Activated CD8-positive, alpha-beta memory T cell treated with anti-CD3 and anti-CD28 coated beads for 36 hours (primary cell): ENCODE data around the gene NRXN3. TPM values are rescaled to one million over a fixed set of nuclear protein-coding genes. Genes with fewer than 3 reads are reported as not detected.
"Not testable (repeated sequence)": the region's sequence is repeated elsewhere in the genome, so short reads cannot be mapped to it uniquely, and the experiment has no call there.

Experiments
- CTCF ChIA-PET: fragments of 350-600 bp; sonication (Branson Sonifier 250); formaldehyde crosslinking; loops from one replicate; lab custom pipeline; 2021; ENCODE audit warnings: antibody characterized with exemption; lab: Charles Lee
- POLR2A ChIA-PET: fragments of 350-600 bp; sonication (Branson Sonifier 250); formaldehyde crosslinking; loops from one replicate; lab custom pipeline; 2021; ENCODE audit warnings: antibody characterized with exemption; lab: Charles Lee
- total RNA-seq, 2 experiments: library from RNA; stranded (reverse); gene quantifications; one replicate each; pipeline ENCODE4 v1.2.3, GENCODE V29; 2021

The NRXN3 gene
- total RNA-seq, 2 experiments from 2014 or later: not detected

DNA sequence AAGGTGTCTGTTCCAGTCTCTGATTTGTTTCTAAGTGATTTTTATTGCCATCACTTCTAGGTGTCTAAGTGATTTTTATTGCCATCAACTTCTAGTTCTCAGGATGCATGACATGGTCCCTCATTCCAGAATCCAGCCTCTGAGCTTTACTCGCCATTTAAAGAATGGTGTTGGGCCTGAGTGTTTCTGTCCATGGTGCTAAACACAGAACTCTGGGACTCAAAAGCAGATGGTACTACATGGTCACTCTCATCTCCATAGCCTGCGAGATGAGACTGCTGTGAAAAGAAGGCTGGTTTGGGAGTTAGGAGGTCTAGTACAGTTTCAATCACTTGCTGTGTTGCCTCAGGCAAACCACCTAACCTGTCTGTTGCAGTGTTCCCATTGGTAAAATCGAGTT lies 276.6 kb downstream of the NRXN3 start:
- POLR2A ChIA-PET: no interaction called here
- CTCF ChIA-PET: no interaction called here

DNA sequence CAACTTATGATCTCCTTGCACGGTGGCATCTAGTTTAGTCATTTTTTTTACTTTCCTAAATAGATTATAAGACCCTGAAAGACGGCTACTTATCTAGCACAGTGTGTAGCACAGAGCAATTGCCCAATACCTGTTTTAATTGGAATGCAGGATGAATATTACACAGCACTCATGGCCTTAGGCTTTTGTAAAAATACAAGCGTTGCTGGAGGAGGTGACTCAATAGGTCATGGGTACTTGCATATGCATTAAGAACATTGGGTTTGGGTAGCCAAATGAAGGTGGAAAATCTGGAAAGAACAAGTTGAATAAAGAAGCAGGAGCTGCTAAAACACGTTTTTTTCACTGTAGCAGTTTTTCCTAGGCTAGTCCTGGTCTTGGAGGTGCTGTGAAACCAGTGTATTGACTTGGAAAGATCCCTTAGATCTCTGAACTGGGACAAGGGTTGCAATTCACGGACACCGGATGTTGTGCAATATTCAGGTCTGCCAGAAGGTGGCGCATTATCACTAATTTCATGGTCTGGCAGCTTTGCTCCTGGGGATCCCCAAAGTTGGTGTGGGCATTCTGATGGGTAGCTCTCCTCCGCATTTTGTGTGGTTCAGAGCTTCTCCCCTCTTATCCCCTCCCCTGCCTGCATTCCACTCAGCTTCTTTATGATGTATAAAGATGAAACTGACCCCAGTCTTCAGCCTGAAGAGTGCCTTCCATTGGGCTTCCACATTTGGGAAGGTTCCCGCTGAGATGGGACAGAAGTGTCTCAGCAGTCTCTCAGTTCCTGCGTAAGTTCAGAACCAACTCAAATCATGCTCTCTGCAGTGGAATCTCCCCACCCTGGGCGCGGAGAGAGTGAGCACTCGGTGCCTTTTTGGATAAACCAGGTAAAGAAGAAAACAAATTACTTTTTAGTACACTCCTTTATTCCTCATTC lies 278.3 kb downstream of the NRXN3 start:
- CTCF ChIA-PET: no interaction called here
- POLR2A ChIA-PET: no interaction called here

DNA sequence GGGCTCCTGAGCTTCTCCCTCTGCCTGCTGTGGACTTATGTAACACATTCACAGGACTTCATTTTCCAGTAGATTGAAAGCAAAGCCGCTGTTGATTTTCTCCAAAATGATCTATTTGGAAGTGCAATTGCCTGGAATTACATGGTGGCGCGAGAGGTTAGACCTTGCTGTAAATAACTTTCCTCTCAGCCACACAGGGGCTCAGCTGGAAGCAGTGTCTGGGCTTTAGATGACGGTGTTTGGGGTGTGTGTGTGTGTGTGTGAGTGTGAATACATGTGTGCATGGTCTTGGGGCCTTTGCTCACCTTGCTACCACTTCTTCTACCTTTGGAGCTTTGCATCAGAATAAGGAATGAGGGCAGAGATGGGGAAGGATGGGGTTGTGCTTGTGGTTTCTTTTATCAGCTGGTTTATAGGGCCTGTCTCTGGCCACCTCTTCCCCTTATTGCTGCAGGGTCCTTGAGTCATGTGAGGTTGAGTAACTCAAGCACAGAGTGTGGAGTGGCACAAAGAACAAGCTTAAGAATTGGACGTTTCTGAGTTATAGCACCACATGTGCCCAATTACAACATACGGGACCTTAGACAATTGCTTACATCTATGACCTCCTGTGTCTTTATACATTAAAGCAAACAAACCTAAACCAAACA lies 280.6 kb downstream of the NRXN3 start:
- CTCF ChIA-PET: no interaction called here
- POLR2A ChIA-PET: no interaction called here

DNA sequence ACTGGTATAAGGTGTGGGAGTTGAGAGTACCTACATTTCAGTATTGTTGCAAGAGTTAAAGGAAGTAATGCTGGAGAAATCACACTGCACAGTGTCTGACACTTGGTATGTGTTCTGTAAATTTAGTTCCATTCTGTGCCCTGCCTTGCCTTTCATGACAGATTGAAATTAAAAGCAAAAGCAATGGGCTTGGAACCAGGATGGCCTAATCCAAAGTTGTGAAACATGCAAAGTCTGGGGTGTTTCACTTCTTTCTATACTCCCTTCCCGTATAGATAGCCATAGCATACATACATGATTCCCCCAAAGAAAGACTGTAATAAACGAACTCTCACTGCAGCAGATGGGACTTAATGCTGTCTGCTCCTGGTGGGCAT lies 281.1 kb downstream of the NRXN3 start:
- CTCF ChIA-PET: no interaction called here
- POLR2A ChIA-PET: no interaction called here

DNA sequence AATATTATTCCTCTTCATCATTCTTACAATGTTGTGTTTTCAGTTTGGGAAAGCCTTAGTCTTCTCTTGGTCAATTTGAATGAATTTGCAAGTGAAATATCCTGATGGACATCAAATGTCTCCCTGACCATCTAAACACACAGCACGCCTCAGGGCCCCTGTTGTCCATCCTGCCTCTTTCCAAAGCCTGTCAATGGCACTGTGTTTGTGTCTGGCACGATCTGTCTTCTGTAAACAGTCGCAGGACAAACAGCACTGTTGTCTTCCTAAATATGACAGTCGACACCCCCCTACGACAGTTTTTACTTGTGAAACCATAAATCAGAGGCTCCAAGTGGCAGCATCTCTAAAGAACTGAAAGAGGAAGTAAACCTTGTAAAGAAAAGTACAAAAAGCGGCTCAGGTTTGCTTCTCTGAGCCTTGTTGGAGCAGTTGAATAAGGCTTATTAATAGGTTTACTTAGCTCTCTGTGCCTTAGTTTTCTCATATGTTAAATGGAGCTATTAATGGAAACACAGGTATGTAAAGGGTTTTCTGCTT lies 285.8 kb downstream of the NRXN3 start:
- ChIA-PET CTCF (no interaction called here), POLR2A (no interaction called here)

DNA sequence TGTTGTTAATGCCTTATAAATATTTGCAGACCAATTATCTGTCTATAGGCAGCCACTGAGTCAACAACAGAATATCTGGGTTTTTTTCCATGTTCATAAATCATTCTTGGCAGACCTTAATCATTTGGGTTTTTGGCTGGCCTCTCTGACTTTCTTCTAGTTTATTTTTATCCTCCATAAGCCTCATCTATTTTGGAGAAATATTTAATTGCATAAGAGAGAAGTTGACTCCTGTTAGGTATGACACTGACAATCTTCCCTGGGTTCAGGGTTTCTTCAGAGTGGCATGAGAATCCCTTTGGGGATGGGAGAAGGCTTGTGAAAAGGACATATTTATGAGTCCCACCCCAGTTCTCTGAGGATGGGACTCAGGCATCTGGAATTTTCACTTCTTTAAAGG lies 299.8 kb downstream of the NRXN3 start:
- ChIA-PET POLR2A (no interaction called here), CTCF (no interaction called here)

DNA sequence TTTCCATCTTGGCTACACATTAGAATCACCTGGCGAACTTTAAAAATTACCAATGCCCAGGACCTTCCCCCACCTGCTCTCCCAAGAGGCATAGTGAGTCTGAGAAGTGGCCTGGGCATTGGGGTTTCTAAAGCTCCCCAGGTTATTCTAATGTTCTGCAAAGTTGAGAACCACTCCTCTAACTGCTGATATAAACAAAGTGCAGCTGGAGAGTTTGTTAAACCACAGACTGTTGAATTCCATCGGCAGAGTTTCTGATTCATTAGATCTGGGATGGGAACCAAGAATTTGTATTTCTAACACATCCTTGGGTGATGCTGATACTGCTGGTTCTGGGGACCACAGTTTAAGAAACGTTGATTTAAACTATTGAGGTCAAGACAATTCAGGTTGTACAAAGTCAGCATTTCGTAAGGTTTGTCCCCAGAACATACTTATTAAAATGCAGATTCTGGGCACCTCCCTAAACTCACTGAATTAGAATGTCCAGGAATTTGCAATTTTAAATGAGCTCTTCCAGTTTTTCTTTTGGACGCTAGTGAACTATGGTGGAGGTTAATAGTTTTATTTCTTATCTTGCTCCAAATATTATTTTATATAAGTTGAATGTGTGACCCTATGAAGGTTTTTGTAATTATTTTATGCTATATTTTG lies 309.1 kb downstream of the NRXN3 start:
- ChIA-PET POLR2A (no interaction called here), CTCF (no interaction called here)

DNA sequence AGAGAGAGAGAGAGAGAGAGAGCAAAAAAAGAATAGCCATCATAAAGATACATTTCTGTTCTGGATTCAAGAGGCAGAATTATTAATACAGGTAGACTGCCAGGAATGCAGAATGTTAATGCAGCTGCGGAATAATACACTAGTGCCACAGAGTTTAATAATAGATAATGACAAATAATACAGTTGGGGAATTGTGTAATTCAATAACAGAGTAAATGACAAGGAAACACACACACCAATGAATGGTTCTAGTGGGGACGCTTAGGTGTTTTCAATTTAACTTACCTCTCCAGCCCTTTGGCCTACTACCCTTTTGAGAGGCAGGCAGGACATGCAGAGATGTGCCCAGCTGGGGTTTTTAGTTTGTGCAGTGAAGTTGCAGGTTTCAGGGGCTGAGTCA lies 313.9 kb downstream of the NRXN3 start:
- ChIA-PET CTCF (no interaction called here), POLR2A (no interaction called here)

DNA sequence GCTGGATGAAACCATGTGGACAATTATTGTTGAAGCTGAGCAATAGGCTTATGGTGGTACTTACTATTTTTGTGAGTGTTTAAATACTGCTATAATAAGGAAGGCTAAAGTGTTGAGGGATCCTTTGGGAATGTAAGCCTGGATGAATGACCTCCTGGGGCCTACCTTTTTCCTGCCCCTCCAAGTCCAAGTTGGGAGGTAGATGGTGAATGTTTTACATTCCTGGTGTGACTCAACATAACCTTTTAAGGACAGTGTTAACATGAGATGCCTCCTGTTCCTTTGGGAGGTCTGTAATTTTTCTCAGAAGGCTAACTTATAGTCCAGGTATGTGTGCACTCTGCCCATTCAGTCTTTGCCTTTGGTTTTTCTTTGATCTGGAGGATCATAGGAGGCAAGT lies 315.9 kb downstream of the NRXN3 start:
- CTCF ChIA-PET: no interaction called here

DNA sequence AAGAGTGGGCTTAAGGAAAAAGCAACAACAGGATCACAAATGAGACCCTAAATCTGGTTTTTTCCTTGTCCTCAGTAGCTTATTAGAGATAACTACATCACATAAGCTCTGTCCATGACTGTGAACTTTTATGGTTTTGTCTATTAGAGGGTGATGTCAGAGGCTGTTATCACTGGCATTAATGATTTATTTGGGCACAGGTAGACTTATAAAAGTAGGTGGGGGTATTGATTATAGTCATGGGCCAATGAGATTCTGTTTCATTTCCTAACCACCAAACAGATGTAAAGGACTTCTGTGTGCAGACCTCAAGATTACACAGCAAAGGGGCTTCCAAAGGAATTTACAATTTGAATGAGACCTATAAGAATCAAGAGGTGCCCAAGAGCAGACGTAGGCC lies 316.4 kb downstream of the NRXN3 start:
- ChIA-PET POLR2A (no interaction called here), CTCF (no interaction called here)

More for the DNA sequence above, 315.9 kb downstream of the NRXN3 start:
- POLR2A ChIA-PET: no interaction called here

DNA sequence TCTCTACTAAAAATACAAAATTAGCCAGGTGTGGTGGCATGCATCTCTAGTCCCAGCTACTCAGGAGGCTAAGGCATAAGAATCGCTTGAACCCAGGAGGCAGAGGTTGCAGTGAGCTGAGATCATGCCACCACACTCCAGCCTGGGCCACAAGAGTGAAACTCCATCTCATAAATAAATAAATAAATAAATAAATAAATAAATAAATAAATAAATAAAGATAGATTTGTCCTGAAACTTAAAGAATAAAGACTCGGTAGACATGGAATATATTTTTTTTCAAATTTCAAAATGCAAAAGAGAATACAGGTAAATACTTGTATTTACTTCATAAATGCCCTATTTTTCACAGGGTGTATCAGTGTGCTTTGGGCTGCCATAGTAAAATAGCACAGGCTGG lies 317.4 kb downstream of the NRXN3 start:
- CTCF ChIA-PET, POLR2A ChIA-PET: not testable (repeated sequence)

DNA sequence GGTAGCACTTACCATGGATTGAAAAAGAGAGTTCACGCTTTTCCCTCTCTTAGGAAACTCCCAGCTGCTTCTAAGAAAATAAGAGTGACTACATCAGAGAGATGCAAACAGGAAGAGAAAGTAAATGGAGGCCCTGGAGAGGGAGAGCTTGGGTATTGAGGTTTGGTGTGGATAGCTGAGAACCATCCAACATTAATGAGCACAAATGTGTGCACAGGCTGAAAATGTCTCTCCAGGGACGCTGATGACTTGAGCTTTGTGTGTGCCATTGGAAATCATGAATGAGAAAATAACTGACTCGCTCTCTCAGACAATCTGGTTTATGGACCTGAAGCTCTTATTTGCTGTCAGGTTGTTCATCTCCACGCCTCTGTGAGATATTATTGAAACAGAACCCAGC lies 318.8 kb downstream of the NRXN3 start:
- ChIA-PET CTCF (no interaction called here), POLR2A (no interaction called here)

DNA sequence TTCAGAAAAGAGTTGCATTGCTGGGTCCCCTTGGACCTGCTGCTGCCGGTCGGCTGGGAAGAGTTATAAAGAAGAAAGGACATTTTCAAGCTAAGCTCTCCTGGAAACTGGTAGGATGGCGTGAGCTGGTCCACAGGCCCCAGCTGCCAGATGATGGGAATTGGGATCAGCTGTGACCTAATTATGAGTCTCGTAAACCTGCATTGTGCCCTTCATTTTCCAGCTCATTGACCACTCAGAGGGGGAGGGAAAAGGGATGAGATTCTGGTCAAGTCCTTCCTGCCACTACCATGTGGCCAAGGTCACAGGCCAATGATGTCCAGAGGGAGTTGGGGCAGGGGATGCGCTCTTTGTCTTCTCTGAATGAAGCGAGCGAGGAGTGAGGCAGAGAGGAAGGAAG lies 320.9 kb downstream of the NRXN3 start:
- ChIA-PET POLR2A (no interaction called here), CTCF (no interaction called here)

DNA sequence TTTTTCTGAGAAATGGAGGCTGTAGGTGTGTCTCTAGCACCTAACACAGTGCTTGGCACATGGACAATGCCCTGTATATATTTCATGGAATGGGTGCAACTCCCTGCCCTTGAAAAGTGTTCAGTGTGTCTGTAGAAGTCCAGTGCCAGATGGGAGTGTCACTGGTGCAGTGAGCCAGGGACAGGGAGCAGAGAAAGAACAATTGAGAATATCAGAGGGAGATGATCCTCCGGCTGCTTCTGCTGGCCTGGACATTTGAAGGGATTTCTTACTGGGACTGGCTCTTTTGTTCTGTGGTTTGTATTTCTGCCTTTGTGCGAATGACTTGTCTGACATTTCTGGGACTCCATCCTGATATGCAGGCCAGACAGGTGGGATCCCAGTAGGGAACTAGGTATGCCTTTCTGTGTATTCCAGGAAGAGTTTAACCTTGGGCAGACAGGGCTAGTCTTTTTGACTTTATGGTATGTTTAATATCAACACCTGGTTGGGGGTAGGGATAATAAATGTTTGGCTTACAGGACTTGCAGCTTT lies 328.0 kb downstream of the NRXN3 start:
- POLR2A ChIA-PET: no interaction called here

DNA sequence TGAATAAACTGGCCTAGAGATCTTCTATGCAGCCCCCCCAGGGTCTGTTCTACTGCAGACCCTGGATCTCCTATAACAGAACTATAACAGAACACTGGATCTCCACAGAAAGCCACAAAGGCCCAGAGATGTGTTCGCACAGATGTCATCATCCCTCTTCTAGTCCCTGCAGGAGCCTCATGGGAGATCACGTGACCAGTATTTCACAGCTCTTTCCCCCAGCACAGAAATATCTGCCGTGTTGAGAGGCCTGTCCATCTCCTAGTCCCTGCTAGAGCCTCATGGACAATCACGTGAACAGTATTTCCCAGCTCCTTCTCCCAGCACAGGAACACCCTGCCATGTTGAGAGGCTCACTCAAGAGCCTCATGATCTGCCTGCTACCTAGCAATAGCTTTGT lies 331.7 kb downstream of the NRXN3 start:
- CTCF ChIA-PET: no interaction called here
- POLR2A ChIA-PET: no interaction called here

More for the DNA sequence above, 328.0 kb downstream of the NRXN3 start:
- CTCF ChIA-PET: no interaction called here

DNA sequence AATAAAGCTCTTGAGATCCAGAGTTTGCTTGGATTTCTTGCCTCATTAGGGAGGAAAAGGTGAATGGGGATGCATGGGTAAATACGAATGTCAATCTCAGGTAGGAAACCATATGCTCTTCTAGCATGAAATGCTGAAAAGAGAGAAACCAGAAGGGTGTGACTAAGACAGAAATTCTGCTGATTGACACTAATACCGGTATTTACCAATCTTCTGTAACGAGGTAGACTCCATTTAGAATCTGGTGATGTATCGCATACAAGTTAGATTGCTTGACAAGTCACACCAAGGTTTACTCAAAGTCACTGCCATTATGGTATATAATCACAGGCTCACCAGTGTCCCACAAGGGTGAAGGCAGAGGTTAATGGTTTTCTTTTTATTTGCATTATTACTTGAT lies 337.9 kb downstream of the NRXN3 start:
- ChIA-PET POLR2A (interaction anchor here (0.5 kb wide), 1 partner anchor 106 kb away, joined by 4 read pairs; no protein-coding TSS in a partner anchor), CTCF (no interaction called here)

DNA sequence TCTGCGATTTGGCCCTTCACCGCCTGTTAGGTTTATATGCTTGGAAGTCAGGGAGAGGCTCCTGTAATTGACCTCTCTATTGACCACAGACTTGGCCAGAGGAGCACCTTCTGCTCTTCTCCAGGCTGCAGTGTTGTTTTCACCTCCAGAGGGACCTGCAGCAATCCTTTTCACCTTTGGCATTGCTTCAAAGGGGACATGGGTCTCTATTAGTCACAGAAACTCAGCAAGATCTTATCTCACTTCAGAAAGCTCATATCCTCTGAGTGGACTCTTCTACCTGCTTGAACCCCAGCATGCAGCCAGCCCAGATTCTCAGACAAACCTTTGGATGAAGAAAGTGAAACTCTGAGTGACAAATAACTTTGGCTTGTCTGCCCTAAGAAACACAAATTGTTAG lies 339.3 kb downstream of the NRXN3 start:
- CTCF ChIA-PET: no interaction called here

DNA sequence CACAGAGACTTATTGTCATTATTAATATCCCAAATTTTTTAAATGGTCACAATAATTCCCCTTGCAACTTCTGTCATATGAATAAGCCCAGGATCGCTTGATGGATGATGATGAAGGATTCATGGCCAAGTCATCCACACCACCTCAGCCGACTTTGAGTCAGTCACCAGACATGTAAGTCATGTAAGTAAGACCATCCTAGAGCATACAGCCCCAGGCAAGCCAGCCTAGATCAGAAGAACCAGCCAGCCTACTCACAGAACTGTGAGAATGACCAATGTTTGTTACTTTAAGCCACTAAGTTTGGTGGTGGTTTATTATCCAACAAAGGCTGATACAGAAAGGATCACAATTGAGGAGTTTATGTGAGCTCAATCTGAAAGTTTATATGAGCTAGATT lies 341.8 kb downstream of the NRXN3 start:
- ChIA-PET POLR2A (no interaction called here), CTCF (no interaction called here)

More for the DNA sequence above, 339.3 kb downstream of the NRXN3 start:
- POLR2A ChIA-PET: no interaction called here

DNA sequence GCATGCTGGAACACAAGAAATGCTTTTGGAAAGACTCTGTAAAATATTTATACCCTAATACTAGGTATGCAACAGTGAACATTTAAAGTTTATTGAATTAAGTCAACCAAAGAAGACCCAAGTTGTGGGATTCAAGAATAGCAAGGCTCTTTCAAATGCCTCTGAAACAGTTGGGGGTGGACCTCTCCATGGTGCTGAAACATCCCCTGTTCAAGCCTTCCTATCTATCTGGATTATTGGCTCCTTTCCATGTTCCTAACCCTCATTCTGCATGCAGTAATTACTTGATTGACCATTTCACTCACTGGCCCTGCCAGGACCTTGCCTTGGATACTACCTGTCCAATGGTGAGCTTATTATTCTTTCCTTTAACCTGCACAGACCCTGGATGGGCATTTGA lies 349.7 kb downstream of the NRXN3 start:
- ChIA-PET POLR2A (no interaction called here), CTCF (no interaction called here)

DNA sequence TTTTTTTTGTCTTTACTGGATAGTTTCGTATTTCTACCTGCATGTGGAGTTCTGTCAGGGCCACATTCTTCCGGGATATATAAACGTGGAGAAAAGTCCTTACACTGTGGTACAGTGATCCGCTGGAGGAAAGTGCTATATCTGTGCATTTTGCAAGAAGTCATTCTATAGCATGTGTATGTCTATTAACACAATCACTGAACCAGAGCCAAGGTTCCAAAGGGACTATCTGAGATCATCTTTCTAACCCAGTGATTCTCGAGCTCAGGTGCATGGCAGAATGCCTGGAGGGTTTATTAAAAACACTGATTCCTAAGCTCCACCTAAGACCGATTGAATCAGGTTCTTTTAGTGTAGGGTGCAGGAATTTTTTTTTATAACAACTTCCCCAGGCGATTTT lies 354.0 kb downstream of the NRXN3 start:
- CTCF ChIA-PET: no interaction called here
- POLR2A ChIA-PET: no interaction called here
